NCI-H2227 (cell line): ENCODE data around the gene TK2.
"Not testable (repeated sequence)": the region's sequence is repeated elsewhere in the genome, so short reads cannot be mapped to it uniquely, and the experiment has no call there.

ENCODE experiments used
- DNase-seq: peaks from one replicate; lab custom pipeline; 2025; ENCODE audit not compliant: unreplicated experiment; lab: John Stamatoyannopoulos, UW

The TK2 gene

GRCh38 chr16:66471264-66471663 is 78.7 kb downstream of the TK2 start:
- no peak for DNase-seq

- DNase-seq: no peak
These were observed 79.4 kb downstream of the TK2 start for GRCh38 chr16:66470556-66470955.

- no peak for DNase-seq
These were observed 79.9 kb downstream of the TK2 start for GRCh38 chr16:66469947-66470546.

- no peak for DNase-seq
These were observed 80.5 kb downstream of the TK2 start for GRCh38 chr16:66469291-66469946.

- DNase-seq: no peak
These were observed 81.5 kb downstream of the TK2 start for GRCh38 chr16:66468321-66468965.

GRCh38 chr16:66467611-66468010 is 82.3 kb downstream of the TK2 start:
- no peak for DNase-seq

- not testable (repeated sequence) for DNase-seq
These were observed 83.3 kb downstream of the TK2 start for GRCh38 chr16:66466636-66467035.

GRCh38 chr16:66465946-66466345 is 84.0 kb downstream of the TK2 start:
- not testable (repeated sequence) for DNase-seq

- DNase-seq: no peak
These were observed 87.0 kb downstream of the TK2 start for GRCh38 chr16:66462912-66463311.

GRCh38 chr16:66460703-66461102 is 89.2 kb downstream of the TK2 start:
- no peak for DNase-seq

GRCh38 chr16:66459878-66460277 is 90.0 kb downstream of the TK2 start:
- DNase-seq: peak; percentile 6

GRCh38 chr16:66458853-66459252 is 91.1 kb downstream of the TK2 start:
- DNase-seq: no peak

GRCh38 chr16:66458292-66458691 is 91.6 kb downstream of the TK2 start:
- DNase-seq: no peak
